Muscle of arm (tissue), 14 donors: ENCODE results near the gene PCDHB2. TPM values are rescaled to one million over a fixed set of nuclear protein-coding genes. Genes with fewer than 3 reads are reported as not detected.
"Not testable (repeated sequence)": the region's sequence is repeated elsewhere in the genome, so short reads cannot be mapped to it uniquely, and the experiment has no call there.

Source experiments
- DNase-seq: peaks from one replicate; pipeline ENCODE4 v3.0.0-alpha.2; 2013
- long read RNA-seq, 11 donors: transcript quantifications; one replicate each; lab custom pipeline, GENCODE V29; 2026
- polyA plus RNA-seq, 12 donors: library from polyadenylated mRNA; unstranded; fragments of 120-200 nt; gene quantifications; one replicate each; pipeline ENCODE4 v1.2.1, GENCODE V29; 2013; ENCODE audit not compliant: insufficient read length in 12 of 12

The PCDHB2 gene
- 1 to 10 TPM in 11 of 12 donors, not detected in 1; 2.9 to 5.8 (median 4.2) TPM for polyA plus RNA-seq
- long read RNA-seq, donor 1, full-length matches to known transcripts = 6 of 6 reads
- long read RNA-seq, donor 1, partial matches to known transcripts = 0 of 6 reads
- long read RNA-seq, donor 1, other reads (novel, unspliced or antisense) = 0 of 6 reads
- long read RNA-seq, donor 2, full-length matches to known transcripts = 6 of 6 reads
- long read RNA-seq, donor 2, partial matches to known transcripts = 0 of 6 reads
- long read RNA-seq, donor 2, other reads (novel, unspliced or antisense) = 0 of 6 reads
- long read RNA-seq, donor 3, full-length matches to known transcripts = 2 of 2 reads
- long read RNA-seq, donor 3, partial matches to known transcripts = 0 of 2 reads
- long read RNA-seq, donor 3, other reads (novel, unspliced or antisense) = 0 of 2 reads
- long read RNA-seq, donor 4, full-length matches to known transcripts = 2 of 2 reads
- long read RNA-seq, donor 4, partial matches to known transcripts = 0 of 2 reads
- long read RNA-seq, donor 4, other reads (novel, unspliced or antisense) = 0 of 2 reads
- long read RNA-seq, donor 5, full-length matches to known transcripts = 8 of 8 reads
- long read RNA-seq, donor 5, partial matches to known transcripts = 0 of 8 reads
- long read RNA-seq, donor 5, other reads (novel, unspliced or antisense) = 0 of 8 reads
- long read RNA-seq, donor 6, full-length matches to known transcripts = 4 of 4 reads
- long read RNA-seq, donor 6, partial matches to known transcripts = 0 of 4 reads
- long read RNA-seq, donor 6, other reads (novel, unspliced or antisense) = 0 of 4 reads
- long read RNA-seq, donor 7, full-length matches to known transcripts = 3 of 3 reads
- long read RNA-seq, donor 7, partial matches to known transcripts = 0 of 3 reads
- long read RNA-seq, donor 7, other reads (novel, unspliced or antisense) = 0 of 3 reads
- long read RNA-seq, donor 8, full-length matches to known transcripts = 5 of 5 reads
- long read RNA-seq, donor 8, partial matches to known transcripts = 0 of 5 reads
- long read RNA-seq, donor 8, other reads (novel, unspliced or antisense) = 0 of 5 reads
- long read RNA-seq, donor 9, full-length matches to known transcripts = 4 of 4 reads
- long read RNA-seq, donor 9, partial matches to known transcripts = 0 of 4 reads
- long read RNA-seq, donor 9, other reads (novel, unspliced or antisense) = 0 of 4 reads
- long read RNA-seq, donor 10, full-length matches to known transcripts = 4 of 4 reads
- long read RNA-seq, donor 10, partial matches to known transcripts = 0 of 4 reads
- long read RNA-seq, donor 10, other reads (novel, unspliced or antisense) = 0 of 4 reads
- long read RNA-seq, donor 11, full-length matches to known transcripts = 10 of 10 reads
- long read RNA-seq, donor 11, partial matches to known transcripts = 0 of 10 reads
- long read RNA-seq, donor 11, other reads (novel, unspliced or antisense) = 0 of 10 reads

- DNase-seq = peak; percentile 17
Observed at GRCh38 chr5:141094481-141095262, at the start of gene PCDHB2. TSS of gene PCDHB2 (plus strand) at chr5:141094615. CDS start at chr5:141094791, 176 bp downstream.

GRCh38 chr5:141050622-141051520, 43.5 kb upstream of the PCDHB2 start, which contains the start of gene PCDHB1:
TSS of gene PCDHB1 (plus strand) at chr5:141051374. CDS start at chr5:141051471, 97 bp downstream.
- DNase-seq = no peak

GRCh38 chr5:141051521-141051866, 42.9 kb upstream of the PCDHB2 start:
- no peak for DNase-seq

GRCh38 chr5:141077826-141078225, 16.6 kb upstream of the PCDHB2 start:
- DNase-seq = no peak

- DNase-seq = no peak
Observed at GRCh38 chr5:141082228-141082627, 12.2 kb upstream of the PCDHB2 start.

- DNase-seq = no peak
Observed at GRCh38 chr5:141084487-141084989, 9.9 kb upstream of the PCDHB2 start.

- no peak for DNase-seq
Observed at GRCh38 chr5:141095263-141095641, 837 bp downstream of the PCDHB2 start.

GRCh38 chr5:141096181-141096580, 1.8 kb downstream of the PCDHB2 start:
- DNase-seq = not testable (repeated sequence)

GRCh38 chr5:141096586-141096985, 2.2 kb downstream of the PCDHB2 start:
- DNase-seq = not testable (repeated sequence)

GRCh38 chr5:141100243-141100805, 5.9 kb downstream of the PCDHB2 start, which contains the start of gene PCDHB3:
TSS of gene PCDHB3 (plus strand) at chr5:141100473. CDS start at chr5:141100650, 177 bp downstream.
- no peak for DNase-seq

GRCh38 chr5:141101059-141101458, 6.6 kb downstream of the PCDHB2 start:
- DNase-seq = no peak

- DNase-seq = not testable (repeated sequence)
Observed at GRCh38 chr5:141102070-141102469, 7.7 kb downstream of the PCDHB2 start.

GRCh38 chr5:141102471-141102870, 8.1 kb downstream of the PCDHB2 start:
- DNase-seq = not testable (repeated sequence)

- no peak for DNase-seq
Observed at GRCh38 chr5:141105350-141105749, 10.9 kb downstream of the PCDHB2 start.

- no peak for DNase-seq
Observed at GRCh38 chr5:141119250-141119649, 24.8 kb downstream of the PCDHB2 start.

- DNase-seq = peak; percentile 25
Observed at GRCh38 chr5:141121563-141121962, 27.1 kb downstream of the PCDHB2 start, which contains the start of gene PCDHB4. TSS of gene PCDHB4 (plus strand) at chr5:141121818. CDS start at chr5:141121999, 181 bp downstream.

- peak; percentile 8 for DNase-seq
Observed at GRCh38 chr5:141121985-141122384, 27.6 kb downstream of the PCDHB2 start.

- not testable (repeated sequence) for DNase-seq
Observed at GRCh38 chr5:141123396-141124135, 29.2 kb downstream of the PCDHB2 start.
